H1 (cell line): ENCODE results near the gene RUSF1. TPM values are rescaled to one million over a fixed set of nuclear protein-coding genes. Genes with fewer than 3 reads are reported as not detected.

Experiments used
- CTCF ChIA-PET: fragments of 300-600 bp; sonication (Branson Sonifier 250); formaldehyde crosslinking; loops from one replicate; lab custom pipeline; 2021; ENCODE audit not compliant: partially characterized antibody; lab: Charles Lee
- POLR2A ChIA-PET: fragments of 300-600 bp; sonication (Branson Sonifier 250); formaldehyde crosslinking; loops from one replicate; lab custom pipeline; 2021; ENCODE audit warnings: inconsistent platforms; ENCODE audit not compliant: partially characterized antibody; lab: Charles Lee
- DNase-seq, 2 experiments: peaks; one replicate each; pipeline versions ENCODE4 v3.0.0 to v3.0.0-alpha.2; 2010 to 2022; ENCODE audit warnings: low spot score in 2 of 2, low read depth in 1 of 2, mixed read lengths in 1 of 2
- FAIRE-seq: peaks from 2 replicates; lab custom pipeline; 2011; peaks lifted over from hg19 to GRCh38; lab: Jason Lieb, UNC
- H2AFZ ChIP-seq: 2 replicates; pipeline ENCODE4 v1.8.1; 2012; ENCODE audit warnings: low read length, inconsistent platforms
- H2AK5ac ChIP-seq: 2 replicates; pipeline ENCODE4 v1.6.1; 2013; ENCODE audit warnings: low read depth, low read length
- H2BK120ac ChIP-seq: replicated peaks from 2 replicates; pipeline ENCODE3; 2013; ENCODE audit warnings: low read depth, low read length, inconsistent platforms
- H2BK12ac ChIP-seq: 2 replicates; pipeline ENCODE4 v1.6.1; 2013; ENCODE audit warnings: low read depth, low read length
- H2BK15ac ChIP-seq: 2 replicates; pipeline ENCODE4 v1.6.1; 2013; ENCODE audit warnings: low read length
- H2BK20ac ChIP-seq: 2 replicates; pipeline ENCODE4 v1.6.1; 2013; ENCODE audit warnings: low read length
- H2BK5ac ChIP-seq: 2 replicates; pipeline ENCODE4 v1.6.1; 2013; ENCODE audit warnings: low read depth, low read length
- H3K14ac ChIP-seq: 2 replicates; pipeline ENCODE4 v1.6.1; 2013; ENCODE audit warnings: inconsistent platforms; ENCODE audit not compliant: insufficient read length
- H3K18ac ChIP-seq: 2 replicates; pipeline ENCODE4 v1.6.1; 2013; ENCODE audit warnings: low read length; ENCODE audit errors: extremely low read depth
- H3K23ac ChIP-seq: 2 replicates; pipeline ENCODE4 v1.6.1; 2013; ENCODE audit warnings: inconsistent platforms; ENCODE audit not compliant: insufficient read length
- H3K23me2 ChIP-seq: 2 replicates; pipeline ENCODE4 v1.6.1; 2013; ENCODE audit warnings: low read depth, low read length
- H3K27ac ChIP-seq: 2 replicates; pipeline ENCODE4 v1.6.1; 2011; ENCODE audit warnings: low read depth, low read length, inconsistent platforms
- H3K27me3 ChIP-seq, 4 experiments: replicated peaks in 1 of 4; 1 replicate in 1 of 4; 2 replicates in 3 of 4; pipeline versions ENCODE4 v1.6.1 to v1.8.1; 2011 to 2013; ENCODE audit warnings: low read length in 3 of 4, mild to moderate bottlenecking in 3 of 4, inconsistent platforms in 2 of 4, mixed read lengths in 2 of 4, moderate library complexity in 1 of 4; ENCODE audit not compliant: control insufficient read depth in 3 of 4, insufficient read depth in 3 of 4; ENCODE audit errors: extremely low read depth in 1 of 4
- H3K36me3 ChIP-seq, 4 experiments: 2 replicates each; pipeline versions ENCODE4 v1.6.1 to v1.8.1; 2011 to 2013; ENCODE audit warnings: mild to moderate bottlenecking in 4 of 4, low read length in 3 of 4, moderate library complexity in 2 of 4, control low read depth in 1 of 4, inconsistent platforms in 1 of 4; ENCODE audit not compliant: insufficient read depth in 4 of 4, control insufficient read depth in 2 of 4
- H3K4ac ChIP-seq: replicated peaks from 2 replicates; pipeline ENCODE3; 2013; ENCODE audit warnings: low read length, low read depth, mixed read lengths, inconsistent platforms; ENCODE audit not compliant: insufficient read length
- H3K4me1 ChIP-seq, 4 experiments: replicated peaks in 1 of 4; 1 replicate in 1 of 4; 2 replicates in 3 of 4; pipeline versions ENCODE4 v1.6.1 to v1.8.1; 2011 to 2013; ENCODE audit warnings: low read length in 3 of 4, inconsistent platforms in 2 of 4, mixed read lengths in 1 of 4; ENCODE audit not compliant: insufficient read depth in 4 of 4, control insufficient read depth in 3 of 4
- H3K4me2 ChIP-seq, 2 experiments: 2 replicates each; pipeline versions ENCODE4 v1.6.1 to v1.8.1; 2011 to 2013; ENCODE audit warnings: low read depth in 2 of 2, low read length in 2 of 2, control low read depth in 1 of 2, inconsistent platforms in 1 of 2, mild to moderate bottlenecking in 1 of 2; ENCODE audit not compliant: insufficient read depth in 1 of 2
- H3K4me3 ChIP-seq, 4 experiments: fragments of 200-600, 300-600 bp in 1 of 4; sonication (generic), shearing (Covaris generic), sonication (Bioruptor Twin) in 1 of 4; 2 replicates each; pipeline versions ENCODE4 v1.5.1 to v1.8.1; 2011 to 2016; ENCODE audit warnings: low read length in 4 of 4, low read depth in 3 of 4, control low read depth in 2 of 4, inconsistent platforms in 2 of 4, mild to moderate bottlenecking in 2 of 4, mixed read lengths in 1 of 4, moderate library complexity in 1 of 4; ENCODE audit not compliant: insufficient read depth in 2 of 4; ENCODE audit errors: extremely low read depth in 1 of 4
- H3K56ac ChIP-seq: replicated peaks from 2 replicates; pipeline ENCODE3; 2013; ENCODE audit warnings: low read depth, mild to moderate bottlenecking, mixed read lengths, low read length, inconsistent platforms; ENCODE audit not compliant: insufficient read length
- H3K79me1 ChIP-seq: 2 replicates; pipeline ENCODE4 v1.6.1; 2013; ENCODE audit warnings: low read depth, low read length, control low read depth
- H3K79me2 ChIP-seq, 2 experiments: 2 replicates each; pipeline versions ENCODE4 v1.6.1 to v1.8.1; 2012 to 2013; ENCODE audit warnings: low read length in 2 of 2, mild to moderate bottlenecking in 2 of 2, inconsistent platforms in 1 of 2; ENCODE audit not compliant: insufficient read depth in 2 of 2, control insufficient read depth in 1 of 2
- H3K9ac ChIP-seq, 4 experiments: replicated peaks in 1 of 4; 1 replicate in 1 of 4; 2 replicates in 3 of 4; pipeline versions ENCODE4 v1.6.1 to v1.8.1; 2011 to 2013; ENCODE audit warnings: low read depth in 3 of 4, low read length in 3 of 4, control low read depth in 2 of 4, mild to moderate bottlenecking in 2 of 4, moderate library complexity in 2 of 4, inconsistent platforms in 1 of 4; ENCODE audit errors: extremely low read depth in 1 of 4
- H3K9me3 ChIP-seq, 2 experiments: 2 replicates each; pipeline versions ENCODE4 v1.6.1 to v1.8.1; 2012 to 2013; ENCODE audit warnings: mild to moderate bottlenecking in 2 of 2, moderate library complexity in 2 of 2, control low read depth in 1 of 2, inconsistent platforms in 1 of 2, low read depth in 1 of 2, low read length in 1 of 2, mixed read lengths in 1 of 2; ENCODE audit not compliant: insufficient read depth in 2 of 2
- H4K20me1 ChIP-seq, 2 experiments: replicated peaks in 1 of 2; 2 replicates each; pipeline versions ENCODE3 to v1.8.1; 2011 to 2013; ENCODE audit warnings: inconsistent platforms in 2 of 2, low read length in 2 of 2, mild to moderate bottlenecking in 1 of 2; ENCODE audit not compliant: insufficient read depth in 2 of 2, control insufficient read depth in 1 of 2
- H4K5ac ChIP-seq: 2 replicates; pipeline ENCODE4 v1.6.1; 2013; ENCODE audit warnings: low read length, low read depth, mixed read lengths, inconsistent platforms; ENCODE audit not compliant: insufficient read length
- H4K8ac ChIP-seq: 2 replicates; pipeline ENCODE4 v1.8.0; 2013; ENCODE audit warnings: mild to moderate bottlenecking, moderate library complexity, low read length, inconsistent platforms; ENCODE audit not compliant: insufficient read depth; ENCODE audit errors: extremely low read depth
- H4K91ac ChIP-seq: replicated peaks from 2 replicates; pipeline ENCODE3; 2013; ENCODE audit warnings: low read length, mixed read lengths, inconsistent platforms; ENCODE audit not compliant: insufficient read length
- ASH2L ChIP-seq: fragments of 200-600, 300-600 bp; sonication (generic); IDR thresholded peaks from one replicate; pipeline ENCODE4 v1.7.1; 2017; ENCODE audit warnings: low read length
- EZH2 ChIP-seq: fragments of 200-600 bp; sonication (generic); IDR thresholded peaks from 2 replicates; pipeline ENCODE4 v1.7.1; 2012; ENCODE audit warnings: low read depth, mild to moderate bottlenecking, moderate library complexity, low read length, inconsistent platforms; ENCODE audit not compliant: severe bottlenecking
- GTF2F1 ChIP-seq: IDR thresholded peaks from 2 replicates; pipeline ENCODE4 v1.6.1; 2012; ENCODE audit warnings: low read depth, low read length, improper control_type of control experiment, borderline replicate concordance
- JUN ChIP-seq: IDR thresholded peaks from 2 replicates; pipeline ENCODE4 v1.6.1; 2011; ENCODE audit warnings: low read depth, mild to moderate bottlenecking, improper control_type of control experiment, low read length
- JUND ChIP-seq: IDR thresholded peaks from 2 replicates; pipeline ENCODE4 v1.6.1; 2011; ENCODE audit warnings: mild to moderate bottlenecking, improper control_type of control experiment, low read length
- RBBP5 ChIP-seq: IDR thresholded peaks from 2 replicates; pipeline ENCODE4 v1.7.1; 2012; ENCODE audit warnings: low read depth, mild to moderate bottlenecking, inconsistent platforms, low read length, moderate library complexity, borderline replicate concordance
- RFX5 ChIP-seq: IDR thresholded peaks from 2 replicates; pipeline ENCODE4 v1.6.1; 2011; ENCODE audit warnings: low read depth, low read length, improper control_type of control experiment, borderline replicate concordance
- SIRT6 ChIP-seq: IDR thresholded peaks from one replicate; pipeline ENCODE4 v1.7.1; 2012; ENCODE audit warnings: low read length, inconsistent platforms
- SP1 ChIP-seq: IDR thresholded peaks from 2 replicates; pipeline ENCODE4 v1.6.1; 2011; ENCODE audit warnings: low read depth, low read length
- USF2 ChIP-seq: IDR thresholded peaks from 2 replicates; pipeline ENCODE4 v1.6.1; 2011; ENCODE audit warnings: low read length, improper control_type of control experiment
- YY1 ChIP-seq: IDR thresholded peaks from 2 replicates; pipeline ENCODE4 v1.6.1; 2011; ENCODE audit warnings: low read depth, mild to moderate bottlenecking, low read length
- WGBS, 2 experiments: shearing (Covaris generic) in 1 of 2; methylation state at CpG; one replicate each; pipeline versions ENCODE4 v1.1.6 to v1.1.7; 2013 to 2015; ENCODE audit warnings: low lambda C conversion rate in 2 of 2, mixed read lengths in 2 of 2, inconsistent platforms in 1 of 2, low coverage in 1 of 2, missing lambda C conversion rate in 1 of 2; ENCODE audit not compliant: insufficient replicate concordance in 2 of 2, insufficient coverage in 1 of 2, insufficient read length in 1 of 2; ENCODE audit errors: extremely low coverage in 1 of 2, missing lambda C conversion rate in 1 of 2; 5-methylcytosine and 5-hydroxymethylcytosine counted together
- polyA plus RNA-seq, 7 experiments: library from polyadenylated mRNA; depleted of rRNA in 3 of 7; stranded (reverse) in 5 of 7; unstranded in 2 of 7; fragments of >200 nt in 5 of 7; fragments of 200-250 nt in 2 of 7; gene quantifications; 1 replicate in 5 of 7; 2 replicates in 1 of 7; 4 replicates in 1 of 7; pipeline versions ENCODE4 v1.2.1 to v1.2.3, GENCODE V29; 2011 to 2013; ENCODE audit warnings: missing spikeins in 2 of 7, mixed read lengths in 2 of 7
- total RNA-seq: library from RNA; stranded (reverse); fragmentation: NEBNext Ultra II Directional; extraction: Animal tissue kit (Norgen Biotek cat#: 25700); gene quantifications from 2 replicates; pipeline ENCODE4 v1.2.1, GENCODE V29; 2021

RUSF1 gene
- total and polyA plus RNA-seq, 2 of the 8 experiments (the other 6 are each of a cell fraction or from before 2014, with no cell fraction given) = 22.5 to 33.7 TPM

DNA sequence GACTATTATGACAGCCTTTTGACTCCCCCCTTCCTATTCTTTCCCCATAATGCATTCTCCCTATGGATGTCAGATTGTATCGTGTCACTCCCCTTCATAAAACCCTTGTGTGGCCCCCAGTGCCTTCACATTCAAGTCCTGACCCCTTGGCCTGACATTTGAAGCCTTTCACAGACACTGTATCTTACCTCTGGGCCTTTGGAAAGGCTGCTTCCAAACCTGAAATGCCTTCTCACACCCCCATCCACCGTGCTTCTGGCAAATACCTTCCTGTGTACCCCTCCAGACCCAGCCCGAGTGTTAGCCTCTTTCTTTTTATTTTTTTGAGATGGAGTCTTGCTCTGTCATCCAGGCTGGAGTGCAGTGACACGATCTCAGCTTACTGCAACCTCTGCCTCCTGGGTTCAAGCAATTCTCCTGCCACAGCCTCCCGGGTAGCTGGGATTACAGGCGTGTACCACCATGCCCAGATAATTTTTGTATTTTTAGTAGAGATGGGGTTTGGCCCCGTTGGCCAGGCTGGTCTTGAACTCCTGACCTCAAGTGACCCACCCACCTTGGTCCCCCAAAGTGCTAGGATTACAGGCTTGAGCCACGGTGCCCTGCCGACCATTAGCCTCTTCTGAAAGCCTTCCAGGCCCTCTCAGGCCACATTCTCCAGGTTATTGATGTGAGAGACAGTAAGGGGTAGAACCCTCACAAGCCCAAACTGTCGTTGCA is 46.8 kb downstream of the RUSF1 start:
- DNase-seq = no peak
- Histone ChIP-seq H3K9me3 (no peaks in the 10 kb centered on the region), H3K56ac (no peak overlapping the region), H3K4ac (no peak overlapping the region), H3K36me3 (peaks cover 0 to 13% (median 1%) of the 10 kb centered on the region in 4 experiments; a peak in 4 of 8 replicates), H2BK5ac (no peak overlapping the region), H3K23me2 (peaks cover 11% of the 10 kb centered on the region; the same call in 1 of the 2 replicates), H4K8ac (no peak overlapping the region), H3K4me3 (no peak overlapping the region), H3K18ac (no peak overlapping the region), H3K14ac (no peak overlapping the region), H3K4me1 (peaks cover 0 to 16% (median 6%) of the 10 kb centered on the region in 4 experiments; a peak in 5 of 7 replicates), H2BK120ac (no peak overlapping the region), H3K27ac (no peak overlapping the region), H2AK5ac (no peak overlapping the region), H4K5ac (no peak overlapping the region), H3K27me3 (no peaks in the 10 kb centered on the region), H4K91ac (no peak overlapping the region), H3K9ac (no peak overlapping the region), H2BK15ac (no peak overlapping the region), H2BK20ac (no peak overlapping the region), H3K79me2 (peaks cover 0 to 20% of the 10 kb centered on the region in 2 experiments; a peak in 2 of 4 replicates), H3K79me1 (peaks cover 8% of the 10 kb centered on the region), H3K23ac (no peak overlapping the region), H2AFZ (no peak overlapping the region), H4K20me1 (peaks cover 10 to 13% of the 10 kb centered on the region in 2 experiments), H3K4me2 (no peak overlapping the region; a peak in 1 of 4 replicates), H2BK12ac (no peak overlapping the region)
- ChIA-PET POLR2A (interaction anchor here (1.0 to 4.5 kb wide), 6 partner anchors 10 to 281 kb away, joined by 3 to 40 read pairs (median 11); partner anchors contain the start of genes FUS and TGFB1I1), CTCF (interaction anchor here (0.8 to 2.7 kb wide), 25 partner anchors 7 to 418 kb away, joined by 3 to 35 read pairs (median 5); partner anchors contain the start of genes AHSP and ZNF267)
- TF ChIP-seq ASH2L (no peak), USF2 (no peak), RBBP5 (no peak), SIRT6 (no peak), GTF2F1 (no peak), EZH2 (no peak), YY1 (no peak), RFX5 (no peak), JUN (no peak), SP1 (no peak), JUND (no peak)
- no peak for FAIRE-seq
- WGBS, 2 experiments = 85% methylated on average over 10 of the region's 10 CpGs; no CpG with 5 or more reads in 1 of the 2 experiments
